Naive B cell (primary cell): Measurements from ENCODE around the gene FZD8. TPM values are rescaled to one million over a fixed set of nuclear protein-coding genes. Genes with fewer than 3 reads are reported as not detected.

ENCODE experiments used
- polyA plus RNA-seq, 6 donors: library from polyadenylated mRNA; unstranded; fragments of 300-500 nt; fragmentation: Illumina TruSeq; gene quantifications; one replicate each; pipeline ENCODE4 v1.2.3, GENCODE V29; 2021; ENCODE audit warnings: low read depth in 6 of 6

Gene FZD8
- polyA plus RNA-seq, 6 donors from 2014 or later = not detected

Other genes starting within 250 kb of the FZD8 start
- gene GJD4, start 37.0 kb downstream of the FZD8 start, polyA plus RNA-seq = not detected